H9 (cell line): ENCODE results near the gene CACNA1D. TPM values are rescaled to one million over a fixed set of nuclear protein-coding genes. Genes with fewer than 3 reads are reported as not detected.

Source experiments
- DNase-seq: peaks from one replicate; pipeline ENCODE4 v3.0.0-alpha.2; 2017
- H2AFZ ChIP-seq: one replicate; pipeline ENCODE4 v1.6.1; 2013; ENCODE audit warnings: mild to moderate bottlenecking, low read length, control low read depth, moderate library complexity
- H2AK5ac ChIP-seq: 2 replicates; pipeline ENCODE4 v1.6.1; 2013; ENCODE audit warnings: low read length, control low read depth, mixed read lengths; ENCODE audit not compliant: insufficient read length
- H2BK120ac ChIP-seq: one replicate; pipeline ENCODE4 v1.6.1; 2013; ENCODE audit warnings: low read depth, mild to moderate bottlenecking, low read length, control low read depth, inconsistent platforms; ENCODE audit not compliant: poor library complexity, severe bottlenecking
- H2BK12ac ChIP-seq: 2 replicates; pipeline ENCODE4 v1.6.1; 2013; ENCODE audit warnings: low read length, control low read depth, mixed read lengths, low read depth; ENCODE audit not compliant: insufficient read length
- H2BK15ac ChIP-seq: 2 replicates; pipeline ENCODE4 v1.6.1; 2013; ENCODE audit warnings: low read depth, low read length, control low read depth
- H2BK20ac ChIP-seq: one replicate; pipeline ENCODE4 v1.6.1; 2013; ENCODE audit warnings: low read depth, mild to moderate bottlenecking, low read length, control low read depth, inconsistent platforms; ENCODE audit not compliant: poor library complexity, severe bottlenecking
- H2BK5ac ChIP-seq: 2 replicates; pipeline ENCODE4 v1.6.1; 2013; ENCODE audit warnings: low read length, control low read depth, mixed read lengths; ENCODE audit not compliant: insufficient read length
- H3K14ac ChIP-seq: 2 replicates; pipeline ENCODE4 v1.6.1; 2013; ENCODE audit warnings: low read length, control low read depth; ENCODE audit not compliant: insufficient read depth
- H3K18ac ChIP-seq: 2 replicates; pipeline ENCODE4 v1.6.1; 2013; ENCODE audit warnings: low read depth, mild to moderate bottlenecking, mixed read lengths, low read length, control low read depth; ENCODE audit not compliant: insufficient read length
- H3K23ac ChIP-seq: 2 replicates; pipeline ENCODE4 v1.6.1; 2013; ENCODE audit warnings: low read length, control low read depth, mixed read lengths, low read depth; ENCODE audit not compliant: insufficient read length
- H3K23me2 ChIP-seq: 2 replicates; pipeline ENCODE4 v1.6.1; 2013; ENCODE audit warnings: low read depth, mild to moderate bottlenecking, mixed read lengths, low read length, control low read depth; ENCODE audit not compliant: insufficient read length, poor library complexity, severe bottlenecking
- H3K27ac ChIP-seq: 2 replicates; pipeline ENCODE4 v1.5.1; 2013; ENCODE audit warnings: low read length, control low read depth, mixed read lengths, low read depth; ENCODE audit not compliant: insufficient read length
- H3K27me3 ChIP-seq: 2 replicates; pipeline ENCODE4 v1.6.1; 2013; ENCODE audit warnings: low read length, control low read depth, inconsistent platforms; ENCODE audit not compliant: insufficient read depth
- H3K4ac ChIP-seq: 2 replicates; pipeline ENCODE4 v1.6.1; 2013; ENCODE audit warnings: low read depth, mild to moderate bottlenecking, control low read depth, inconsistent platforms, low read length, moderate library complexity
- H3K4me1 ChIP-seq: 2 replicates; pipeline ENCODE4 v1.6.1; 2013; ENCODE audit warnings: low read length, control low read depth, inconsistent platforms; ENCODE audit not compliant: insufficient read depth
- H3K4me2 ChIP-seq: 2 replicates; pipeline ENCODE4 v1.6.1; 2013; ENCODE audit warnings: low read length, control low read depth, mixed read lengths; ENCODE audit not compliant: insufficient read length, insufficient read depth
- H3K56ac ChIP-seq: 2 replicates; pipeline ENCODE4 v1.6.1; 2013; ENCODE audit warnings: low read depth, mild to moderate bottlenecking, mixed read lengths, low read length, control low read depth; ENCODE audit not compliant: insufficient read length
- H3K79me1 ChIP-seq: 2 replicates; pipeline ENCODE4 v1.6.1; 2013; ENCODE audit warnings: low read depth, mild to moderate bottlenecking, moderate library complexity, low read length, control low read depth, inconsistent platforms; ENCODE audit not compliant: insufficient read depth, poor library complexity, severe bottlenecking
- H3K79me2 ChIP-seq: 2 replicates; pipeline ENCODE4 v1.6.1; 2013; ENCODE audit warnings: low read length, control low read depth, inconsistent platforms; ENCODE audit not compliant: insufficient read depth
- H3K9ac ChIP-seq: 2 replicates; pipeline ENCODE4 v1.6.1; 2013; ENCODE audit warnings: low read length, control low read depth, mixed read lengths; ENCODE audit not compliant: insufficient read length; ENCODE audit errors: extremely low read depth
- H3K9me3 ChIP-seq: one replicate; pipeline ENCODE4 v1.6.1; 2013; ENCODE audit warnings: low read depth, low read length, inconsistent platforms; ENCODE audit not compliant: control insufficient read depth
- H3T11ph ChIP-seq: one replicate; pipeline ENCODE4 v1.6.1; 2013; ENCODE audit warnings: mild to moderate bottlenecking, low read length, control low read depth, inconsistent platforms
- H4K20me1 ChIP-seq: one replicate; pipeline ENCODE4 v1.6.1; 2013; ENCODE audit not compliant: control insufficient read depth, insufficient read length, insufficient read depth
- H4K5ac ChIP-seq: 2 replicates; pipeline ENCODE4 v1.6.1; 2013; ENCODE audit warnings: low read depth, mild to moderate bottlenecking, mixed read lengths, low read length, control low read depth; ENCODE audit not compliant: insufficient read length
- H4K8ac ChIP-seq: replicated peaks from 2 replicates; pipeline ENCODE4 v1.6.1; 2013; ENCODE audit warnings: low read length, control low read depth, mixed read lengths, low read depth; ENCODE audit not compliant: insufficient read length
- H4K91ac ChIP-seq: 2 replicates; pipeline ENCODE4 v1.6.1; 2013; ENCODE audit warnings: low read depth, mild to moderate bottlenecking, moderate library complexity, mixed read lengths, low read length, control low read depth; ENCODE audit not compliant: insufficient read length
- H3K27ac Mint-ChIP-seq, 3 experiments: 2 replicates in 2 of 3; 3 replicates in 1 of 3; pipeline ENCODE4 v1.8.0; 2020 to 2021; ENCODE audit warnings: mixed read lengths in 3 of 3, mild to moderate bottlenecking in 1 of 3, moderate library complexity in 1 of 3
- H3K27me3 Mint-ChIP-seq: 2 replicates; pipeline ENCODE4 v1.8.0; 2021; ENCODE audit warnings: low read depth, mild to moderate bottlenecking, moderate library complexity, mixed read lengths
- H3K36me3 Mint-ChIP-seq, 3 experiments: 2 replicates in 2 of 3; 3 replicates in 1 of 3; pipeline ENCODE4 v1.8.0; 2020 to 2021; ENCODE audit warnings: low read depth in 3 of 3, mixed read lengths in 3 of 3; ENCODE audit not compliant: insufficient read depth in 1 of 3
- H3K4me1 Mint-ChIP-seq, 2 experiments: 2 replicates each; pipeline ENCODE4 v1.8.0; 2020; ENCODE audit warnings: mixed read lengths in 2 of 2
- H3K4me3 Mint-ChIP-seq, 2 experiments: 2 replicates in 1 of 2; 3 replicates in 1 of 2; pipeline ENCODE4 v1.8.0; 2020 to 2021; ENCODE audit warnings: mild to moderate bottlenecking in 2 of 2, mixed read lengths in 2 of 2, moderate library complexity in 1 of 2
- H3K9me3 Mint-ChIP-seq, 2 experiments: 2 replicates in 1 of 2; 3 replicates in 1 of 2; pipeline ENCODE4 v1.8.0; 2020; ENCODE audit warnings: mild to moderate bottlenecking in 2 of 2, mixed read lengths in 2 of 2, moderate library complexity in 1 of 2
- WGBS: extraction: QIAGEN DNeasy Blood & Tissue Kit; methylation state at CpG from one replicate; pipeline ENCODE4 v1.1.7; 2013; ENCODE audit warnings: missing lambda C conversion rate, low lambda C conversion rate, mixed read lengths; ENCODE audit not compliant: insufficient read length; ENCODE audit errors: extremely low coverage; 5-methylcytosine and 5-hydroxymethylcytosine counted together
- total RNA-seq: library from RNA; stranded (reverse); gene quantifications from 2 replicates; pipeline ENCODE4 v1.2.1, GENCODE V29; 2021
- TF ChIP-seq, protein P1 (sequence below): fragments of 200-600 bp; sonication (generic); conservative IDR thresholded peaks from 3 replicates; pipeline ENCODE4 v1.8.0; 2021; ENCODE audit warnings: antibody characterized with exemption, mild to moderate bottlenecking

CACNA1D gene
- total RNA-seq, 1 experiment from 2014 or later: 3.5 TPM

DNA sequence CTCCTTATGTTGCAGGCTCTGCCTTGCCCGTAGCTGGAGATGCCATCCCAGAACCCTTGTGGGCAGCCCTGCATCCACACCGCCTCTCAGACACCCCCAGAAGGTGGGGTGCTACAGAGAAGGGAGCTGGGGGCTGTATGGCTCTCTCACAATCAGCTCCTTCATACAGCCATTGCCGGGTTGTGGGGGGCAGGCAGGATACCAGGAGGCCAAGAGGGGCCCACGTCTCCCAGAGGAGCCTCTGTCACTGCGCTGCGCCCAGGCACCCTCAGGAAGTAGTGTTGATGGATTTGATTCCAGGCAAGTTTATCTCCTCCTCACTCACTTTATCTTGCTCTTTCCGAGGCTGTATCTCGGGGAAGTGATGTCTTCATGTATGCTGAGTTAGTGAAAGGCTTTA, 180.2 kb downstream of the CACNA1D start:
- Mint-ChIP-seq H3K27ac (no peak overlapping the region; a peak in 1 of 7 replicates), H3K27me3 (peaks cover 1% of the 10 kb centered on the region), H3K36me3 (no peaks in the 10 kb centered on the region), H3K4me3 (no peak overlapping the region), H3K4me1 (peaks cover 0 to 12% of the 10 kb centered on the region in 2 experiments; a peak in 3 of 4 replicates), H3K9me3 (no peaks in the 10 kb centered on the region)
- no peak overlapping the region for H2AFZ ChIP-seq
- H4K5ac ChIP-seq: no peak overlapping the region
- no peak overlapping the region for H2BK12ac ChIP-seq
- H3K4ac ChIP-seq: no peak overlapping the region
- H3T11ph ChIP-seq: no peak overlapping the region
- H3K18ac ChIP-seq: no peak overlapping the region
- H3K23ac ChIP-seq: no peak overlapping the region
- no peaks in the 10 kb centered on the region for H3K9me3 ChIP-seq
- H2BK5ac ChIP-seq: no peak overlapping the region
- H4K91ac ChIP-seq: no peak overlapping the region
- no peak overlapping the region for H3K14ac ChIP-seq
- no peak overlapping the region for H3K4me2 ChIP-seq
- TF ChIP-seq, protein P1, sequence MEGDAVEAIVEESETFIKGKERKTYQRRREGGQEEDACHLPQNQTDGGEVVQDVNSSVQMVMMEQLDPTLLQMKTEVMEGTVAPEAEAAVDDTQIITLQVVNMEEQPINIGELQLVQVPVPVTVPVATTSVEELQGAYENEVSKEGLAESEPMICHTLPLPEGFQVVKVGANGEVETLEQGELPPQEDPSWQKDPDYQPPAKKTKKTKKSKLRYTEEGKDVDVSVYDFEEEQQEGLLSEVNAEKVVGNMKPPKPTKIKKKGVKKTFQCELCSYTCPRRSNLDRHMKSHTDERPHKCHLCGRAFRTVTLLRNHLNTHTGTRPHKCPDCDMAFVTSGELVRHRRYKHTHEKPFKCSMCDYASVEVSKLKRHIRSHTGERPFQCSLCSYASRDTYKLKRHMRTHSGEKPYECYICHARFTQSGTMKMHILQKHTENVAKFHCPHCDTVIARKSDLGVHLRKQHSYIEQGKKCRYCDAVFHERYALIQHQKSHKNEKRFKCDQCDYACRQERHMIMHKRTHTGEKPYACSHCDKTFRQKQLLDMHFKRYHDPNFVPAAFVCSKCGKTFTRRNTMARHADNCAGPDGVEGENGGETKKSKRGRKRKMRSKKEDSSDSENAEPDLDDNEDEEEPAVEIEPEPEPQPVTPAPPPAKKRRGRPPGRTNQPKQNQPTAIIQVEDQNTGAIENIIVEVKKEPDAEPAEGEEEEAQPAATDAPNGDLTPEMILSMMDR: no peak
- H2BK20ac ChIP-seq: no peak overlapping the region
- no peak overlapping the region for H2BK15ac ChIP-seq
- no peaks in the 10 kb centered on the region for H3K79me1 ChIP-seq
- H3K79me2 ChIP-seq: no peaks in the 10 kb centered on the region
- no peak overlapping the region for H3K56ac ChIP-seq
- H4K8ac ChIP-seq: no peak overlapping the region
- no peak overlapping the region for H2BK120ac ChIP-seq
- no peaks in the 10 kb centered on the region for H3K27me3 ChIP-seq
- H3K9ac ChIP-seq: no peak overlapping the region
- no peaks in the 10 kb centered on the region for H3K4me1 ChIP-seq
- H3K23me2 ChIP-seq: no peaks in the 10 kb centered on the region
- no peak overlapping the region for H2AK5ac ChIP-seq
- H3K27ac ChIP-seq: no peak overlapping the region
- no CpG with 5 or more reads among the region's 8 CpGs for WGBS
- no peaks in the 10 kb centered on the region for H4K20me1 ChIP-seq
- DNase-seq: no peak
